Stimulated activated CD4-positive, alpha-beta T cell treated with anti-CD3 and anti-CD28 coated beads, Interleukin-1b, Interleukin-23, amount 100 ng/mL, for 24 hours (primary cell): Measurements from ENCODE around the gene ZCCHC18.
"Not testable (repeated sequence)": the region's sequence is repeated elsewhere in the genome, so short reads cannot be mapped to it uniquely, and the experiment has no call there.

Experiments
- DNase-seq, 4 experiments: peaks; one replicate each; pipeline ENCODE4 v3.0.0-alpha.2; 2020; ENCODE audit warnings: low read depth in 4 of 4, low spot score in 1 of 4

Gene ZCCHC18

DNA sequence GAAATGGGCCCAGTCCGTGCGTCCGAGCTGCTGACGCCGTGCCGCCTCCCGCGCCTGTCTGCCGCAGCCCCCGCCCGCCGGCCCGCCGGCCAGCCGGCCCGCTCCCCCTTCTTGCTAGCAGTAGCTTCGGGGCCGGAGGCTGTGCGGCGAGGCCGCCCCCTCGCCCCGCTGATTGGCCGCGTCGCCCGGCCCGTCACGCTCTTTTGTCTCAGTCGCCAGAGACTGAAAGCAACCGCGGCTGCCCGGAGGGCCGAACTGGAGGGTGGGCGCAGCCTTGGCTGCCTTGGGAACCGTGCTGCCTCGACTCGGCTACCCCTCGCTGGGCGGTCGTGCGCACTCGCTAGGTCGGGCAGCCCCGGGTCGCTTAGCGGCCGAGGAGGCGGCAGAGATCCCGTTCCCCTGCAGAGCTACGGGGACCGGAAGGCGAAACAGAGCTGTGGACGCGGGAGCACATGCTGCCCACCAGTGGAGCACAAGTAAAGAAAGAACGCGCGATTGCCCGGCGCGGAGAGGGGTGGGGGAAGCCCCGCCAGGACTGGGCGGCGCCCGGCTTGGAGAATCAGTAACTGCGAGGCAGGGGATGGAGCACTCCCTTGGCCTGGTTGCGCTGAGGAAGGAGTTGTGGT is at the start of gene ZCCHC18:
Gene ZCCHC18, plus strand, starts transcription at position 198 of the 626 bp plus-strand sequence. CDS start 1,589 bp downstream, outside the sequence.
- peak in 2 of 4 experiments; percentile 13 to 16 for DNase-seq

DNA sequence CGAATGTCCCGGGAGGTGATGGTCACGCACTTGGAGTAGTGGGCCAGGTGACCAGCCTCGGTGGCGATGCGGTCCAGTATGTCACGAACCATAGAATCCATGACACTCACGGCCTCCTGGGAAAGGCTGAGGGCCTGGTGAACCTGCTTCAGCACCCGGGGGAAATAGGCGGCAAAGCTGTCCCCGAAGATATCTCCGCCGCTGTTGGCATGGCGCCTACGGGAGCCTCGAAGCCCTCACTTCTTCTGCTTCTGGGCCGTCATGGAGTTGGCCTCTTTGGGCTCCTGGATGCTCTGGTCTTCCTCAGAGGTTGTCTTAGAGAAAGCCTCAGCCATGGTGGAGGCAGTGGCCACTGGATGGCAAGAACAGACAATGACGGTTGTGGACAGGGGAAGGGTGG is 49.7 kb upstream of the ZCCHC18 start:
- not testable (repeated sequence) for DNase-seq

DNA sequence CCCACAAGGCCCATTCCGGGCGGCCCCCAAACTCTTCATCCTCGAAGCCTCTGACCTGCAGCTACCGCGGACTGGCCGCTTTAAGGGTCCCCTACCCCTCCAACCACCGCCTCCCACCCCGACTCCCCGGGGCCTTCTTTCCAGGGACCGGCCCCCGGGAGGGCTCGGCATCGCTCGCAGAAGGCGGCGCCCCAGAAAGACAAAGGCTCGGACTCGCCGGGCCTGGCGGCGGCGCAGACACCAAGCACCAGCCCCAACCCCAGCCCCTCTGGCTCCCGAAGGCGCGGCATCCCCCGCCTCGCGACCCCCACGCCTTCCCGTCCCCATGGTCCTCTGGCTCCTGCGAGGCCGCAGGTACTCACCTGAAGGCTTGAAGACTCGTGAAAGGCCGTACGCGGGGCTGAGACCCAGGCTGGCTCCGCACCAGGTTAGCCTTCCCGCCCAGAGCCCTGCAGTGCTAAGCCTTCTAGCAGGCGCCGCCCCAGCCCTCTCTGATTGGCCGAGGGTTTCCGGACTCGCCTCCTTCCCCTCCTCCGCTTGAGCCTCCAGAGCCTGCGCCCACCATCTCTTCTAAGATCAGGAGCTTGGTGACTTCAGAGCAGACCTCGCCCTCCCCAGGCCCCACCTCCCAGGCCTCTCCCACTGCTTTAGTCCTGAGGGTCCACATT is 36.4 kb upstream of the ZCCHC18 start, which contains the start of gene TMSB15C:
Gene TMSB15C, minus strand, starts transcription at position 459 of the 668 bp plus-strand sequence.
- not testable (repeated sequence) for DNase-seq

DNA sequence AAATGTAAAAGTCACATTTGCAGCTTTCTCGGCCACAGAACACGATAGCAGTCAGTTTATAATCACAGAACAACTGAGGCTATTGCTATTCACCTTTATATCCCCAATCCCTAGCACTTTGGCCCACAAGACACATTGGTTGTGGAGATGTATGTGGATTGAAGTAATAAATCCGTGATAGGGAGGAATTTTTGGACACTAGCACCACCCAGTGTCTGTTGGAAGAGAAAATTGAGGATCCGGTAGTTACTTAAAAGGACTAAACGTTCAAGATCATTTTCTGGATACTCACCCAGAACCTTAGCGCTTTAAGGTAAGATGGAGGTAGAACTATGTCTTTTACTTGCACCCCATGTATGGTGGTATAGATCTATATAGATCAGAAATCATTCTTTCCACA is 34.5 kb upstream of the ZCCHC18 start:
- DNase-seq: not testable (repeated sequence)

DNA sequence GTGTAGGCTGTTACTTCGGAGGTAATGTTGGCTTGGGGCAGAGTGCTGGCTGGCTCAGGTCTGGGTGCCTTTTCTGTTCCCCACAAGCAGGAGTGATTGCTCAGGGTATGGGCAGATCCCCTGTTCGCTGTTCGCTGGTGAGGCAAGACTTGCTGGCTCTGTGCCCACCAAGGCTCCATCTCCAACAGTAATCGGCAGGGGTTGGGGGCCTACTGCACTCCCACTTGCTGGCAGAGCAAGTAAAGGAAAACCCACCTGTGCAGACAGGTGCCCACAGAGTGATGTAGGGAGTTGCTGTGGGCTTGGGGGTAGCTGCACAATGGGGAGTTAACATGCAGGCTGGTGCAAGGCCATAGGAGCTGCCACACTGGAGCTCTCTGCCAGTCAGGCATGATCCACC is 28.3 kb upstream of the ZCCHC18 start:
- DNase-seq: no peak

DNA sequence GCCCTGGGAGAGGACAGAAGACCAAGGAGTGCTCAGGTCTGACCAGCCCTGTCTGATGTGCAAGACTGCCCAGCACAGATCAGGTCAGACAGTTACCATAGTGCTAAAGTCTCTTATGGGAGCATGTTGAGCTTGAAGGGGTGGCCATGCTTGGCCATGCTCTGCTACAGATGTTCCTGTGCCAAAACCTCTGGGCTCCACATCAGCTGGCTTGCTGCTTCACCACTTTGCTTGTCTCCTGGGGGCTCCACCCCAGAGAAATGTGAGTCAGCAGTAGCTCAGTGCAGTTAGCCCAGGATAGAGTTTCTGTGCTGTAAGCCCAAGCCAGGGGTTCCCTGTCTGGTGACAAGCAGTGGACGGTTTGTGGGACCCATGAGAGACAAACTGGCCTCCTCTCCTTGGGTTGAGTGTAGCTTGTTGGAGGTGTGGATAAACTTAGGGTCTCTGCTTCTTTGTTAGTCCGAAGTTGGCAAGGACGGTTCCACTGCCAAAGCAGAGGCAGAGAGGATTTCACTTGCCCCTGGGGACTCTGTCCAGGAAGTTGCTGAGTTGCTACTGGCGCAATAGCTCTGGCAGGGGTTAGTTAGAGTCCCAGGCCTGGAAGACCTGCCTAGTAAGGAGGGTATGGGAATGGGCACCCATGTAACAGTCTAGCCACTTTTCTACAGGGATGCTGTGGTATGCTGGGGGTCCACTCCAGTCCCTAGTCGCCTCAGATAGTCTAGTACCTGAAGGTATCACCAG is 27.6 kb upstream of the ZCCHC18 start:
- DNase-seq: no peak

DNA sequence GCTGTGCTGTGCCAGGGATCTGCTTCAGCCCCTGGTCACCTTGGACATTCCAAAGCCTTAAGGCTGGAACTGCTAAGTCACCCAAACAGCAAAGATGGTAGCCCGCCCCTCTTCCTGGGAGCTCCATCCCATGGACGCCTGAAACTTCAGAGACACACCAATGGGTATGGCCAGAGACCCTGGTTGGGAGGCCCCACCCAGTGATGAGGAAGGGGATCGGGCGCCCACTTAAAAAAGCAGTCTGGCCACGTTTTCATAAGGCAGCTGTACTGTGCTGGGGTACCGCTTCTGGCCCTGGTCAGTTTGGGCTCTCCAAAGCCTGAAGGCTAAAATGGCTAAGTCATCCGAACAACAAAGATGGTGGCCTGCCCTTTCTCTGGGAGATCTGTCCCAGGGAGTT is 26.8 kb upstream of the ZCCHC18 start:
- no peak for DNase-seq

DNA sequence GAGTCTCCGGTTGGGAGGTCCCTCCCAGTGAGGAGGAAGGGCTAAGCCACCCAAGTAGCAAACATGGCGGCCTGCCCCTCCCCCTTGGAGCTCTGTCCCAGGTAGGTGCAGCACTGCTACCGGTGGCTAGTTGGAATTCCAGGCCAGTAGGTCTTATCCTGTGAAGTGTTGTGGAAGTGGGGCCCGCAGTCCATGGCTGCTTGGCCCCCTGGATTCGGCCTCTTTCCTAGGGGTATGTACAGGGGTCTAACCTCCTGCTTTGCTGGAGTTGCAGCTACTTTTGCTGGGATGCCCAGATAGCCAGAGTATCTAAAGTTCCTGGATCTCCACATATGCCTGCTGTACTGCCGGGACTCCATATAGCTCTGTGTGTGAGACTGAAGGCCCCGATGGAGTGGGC is 26.4 kb upstream of the ZCCHC18 start:
- DNase-seq: no peak

DNA sequence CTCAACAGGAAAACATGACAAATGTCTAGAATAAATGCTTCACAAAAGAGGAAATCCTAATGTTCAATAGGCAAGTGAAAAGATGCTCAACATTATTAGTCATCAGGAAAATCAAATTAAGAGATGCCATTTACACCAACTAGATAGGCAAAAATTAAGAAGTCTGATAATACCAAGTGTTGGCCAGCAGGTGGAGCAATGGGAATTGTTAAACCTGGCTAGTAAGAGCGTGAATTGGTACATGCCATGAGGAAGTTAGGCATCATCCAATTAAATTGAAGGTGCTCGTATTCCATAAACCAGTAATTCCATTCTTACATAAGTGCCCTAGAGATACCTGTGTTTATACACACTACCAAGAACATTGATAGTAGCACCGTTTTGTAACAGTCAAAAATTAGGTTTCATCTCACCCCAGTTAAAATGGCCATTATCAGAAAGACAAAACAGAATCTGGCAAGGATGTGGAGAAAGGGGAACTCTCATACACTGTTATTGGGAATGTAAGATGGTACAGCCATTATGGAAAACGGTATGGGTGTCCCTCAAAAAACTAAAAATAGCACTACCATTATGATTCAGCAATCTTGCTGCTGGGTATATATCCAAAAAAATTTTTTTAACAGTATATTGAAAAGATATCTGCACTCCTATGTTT is 14.0 kb upstream of the ZCCHC18 start:
- peak in 1 of 4 experiments; percentile 25 for DNase-seq

DNA sequence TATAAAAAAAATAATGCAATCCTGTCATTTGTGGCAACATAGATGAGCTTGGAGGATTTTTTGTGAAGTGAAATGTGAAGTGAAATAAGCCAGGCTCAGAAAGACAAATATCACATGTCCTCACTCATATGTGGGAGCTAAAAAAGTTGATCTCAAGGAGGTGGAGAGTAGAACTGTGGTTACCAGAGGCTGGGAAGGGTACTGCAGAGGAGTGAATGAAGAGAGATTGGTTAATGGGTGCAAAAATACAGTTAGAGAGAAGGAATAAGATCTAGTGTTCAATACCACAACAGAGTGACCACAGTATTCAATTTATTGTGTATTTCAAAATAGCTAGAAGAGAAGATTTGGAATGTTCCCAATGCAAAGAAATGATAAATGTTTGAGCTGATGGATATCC is 13.4 kb upstream of the ZCCHC18 start:
- no peak for DNase-seq

DNA sequence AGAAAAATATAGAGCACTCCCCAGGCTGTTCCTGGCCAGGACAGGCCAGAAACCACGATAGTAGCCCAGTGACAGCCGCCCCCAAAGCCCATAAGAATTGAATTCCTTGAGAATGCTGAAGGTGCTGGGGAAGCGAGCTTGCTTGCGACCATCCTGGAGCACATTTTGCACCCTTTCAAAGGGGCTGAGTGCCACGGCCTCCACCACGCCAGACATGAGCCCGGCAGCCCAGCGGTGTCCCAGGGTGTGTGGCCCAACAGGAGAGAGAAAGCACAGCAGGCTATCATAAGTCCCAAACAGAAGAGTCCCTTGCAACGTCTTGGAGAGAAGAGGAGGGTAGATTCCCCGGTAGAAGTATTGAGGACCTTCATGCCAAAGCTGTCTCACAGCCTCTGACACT is 7.6 kb upstream of the ZCCHC18 start:
- no peak for DNase-seq

DNA sequence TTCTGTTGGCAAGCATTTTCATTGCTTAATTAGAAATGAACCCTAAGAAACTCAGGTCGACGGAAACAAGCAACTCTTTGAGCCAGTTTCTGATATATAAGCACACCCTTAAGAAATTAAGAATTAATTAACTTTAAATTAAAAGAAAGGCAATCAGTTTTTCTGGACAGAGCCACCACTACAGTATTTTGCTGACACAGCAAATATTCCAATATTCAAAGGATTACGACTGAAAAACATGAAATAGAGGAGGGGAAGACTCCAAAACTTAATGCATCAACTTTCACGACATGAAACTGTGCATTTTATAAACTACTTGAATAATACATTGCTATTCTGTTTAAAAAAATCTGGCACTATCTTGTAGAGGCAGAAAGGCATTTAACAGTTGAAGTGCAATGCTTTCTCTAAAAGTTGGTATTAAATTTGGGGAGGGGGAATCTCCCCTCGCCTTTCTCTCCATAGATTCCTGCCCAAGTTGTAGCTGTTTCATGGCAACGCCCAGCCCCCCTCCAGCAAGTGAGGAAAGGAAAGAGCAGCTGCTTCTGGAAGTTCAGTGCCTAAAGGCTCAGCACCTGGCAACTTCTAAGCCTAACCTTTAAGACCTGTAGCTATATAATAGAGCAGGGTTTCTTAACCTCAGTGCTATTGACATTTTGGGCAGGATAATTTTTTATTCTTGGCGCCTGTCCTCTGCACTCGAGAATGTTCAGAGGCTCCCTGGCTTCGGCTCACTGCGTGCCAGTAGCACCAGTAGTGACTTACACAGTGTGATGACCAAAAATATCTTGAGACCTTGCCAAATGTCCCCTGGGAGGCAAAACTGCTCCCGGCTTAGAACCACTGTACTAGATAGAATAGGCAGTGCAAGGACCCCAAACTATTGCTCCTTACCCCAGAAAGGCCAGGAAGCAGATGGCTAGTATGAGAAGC is 6.7 kb upstream of the ZCCHC18 start:
- no peak for DNase-seq

DNA sequence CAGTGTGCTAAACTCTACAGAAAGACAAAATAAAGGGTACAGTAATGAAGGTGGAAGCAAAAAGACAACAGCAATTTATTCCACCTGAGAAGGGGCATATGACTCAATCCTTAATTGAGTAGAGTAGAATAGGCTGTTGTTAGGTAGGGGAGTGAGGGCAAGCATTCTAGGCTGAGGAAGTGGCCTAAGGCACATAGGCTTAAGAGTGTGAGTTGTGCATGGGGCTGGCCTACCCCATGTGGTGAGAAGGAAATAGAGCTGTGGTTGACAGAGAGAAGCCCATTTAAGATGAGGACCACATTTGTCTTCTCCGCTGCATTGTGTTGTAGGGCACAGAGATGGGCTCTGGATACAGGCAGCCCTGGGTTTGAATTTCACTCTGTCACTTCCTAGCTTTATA is 3.4 kb upstream of the ZCCHC18 start:
- DNase-seq: no peak

DNA sequence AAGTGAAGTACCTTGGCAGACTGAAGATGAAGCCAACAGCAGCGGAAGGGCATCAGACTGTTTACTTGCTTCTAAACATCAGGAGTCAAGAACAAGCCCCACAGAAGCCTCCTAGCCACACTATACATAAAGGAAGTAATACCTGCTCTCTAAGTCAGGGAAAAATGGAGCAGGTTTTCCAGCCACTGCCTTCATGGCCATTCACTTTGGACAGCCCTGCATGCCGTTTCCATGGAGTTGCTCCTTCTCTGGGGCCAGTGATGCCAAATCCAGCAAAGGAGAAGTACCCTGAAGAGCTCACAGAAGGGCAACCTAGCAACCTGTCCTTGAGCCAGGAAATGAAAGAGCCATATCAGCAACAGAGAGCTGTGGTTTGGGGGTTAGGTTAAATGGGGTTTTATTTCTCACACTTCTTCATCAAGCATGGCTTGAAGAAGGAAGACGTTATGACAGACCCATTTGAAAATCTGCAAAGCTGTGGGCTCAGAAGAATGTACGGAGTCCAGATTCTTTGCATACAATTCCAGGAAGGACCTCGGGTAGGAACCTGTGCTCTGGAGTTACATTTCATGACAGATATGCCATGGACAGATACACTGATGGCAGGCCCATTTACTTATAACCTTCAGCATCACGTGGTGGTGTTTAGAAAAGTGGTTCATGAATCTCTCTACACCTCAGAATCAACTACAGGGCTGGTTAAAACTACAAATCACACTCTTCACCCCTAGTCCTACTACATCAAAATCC is 1.7 kb upstream of the ZCCHC18 start:
- not testable (repeated sequence) for DNase-seq

DNA sequence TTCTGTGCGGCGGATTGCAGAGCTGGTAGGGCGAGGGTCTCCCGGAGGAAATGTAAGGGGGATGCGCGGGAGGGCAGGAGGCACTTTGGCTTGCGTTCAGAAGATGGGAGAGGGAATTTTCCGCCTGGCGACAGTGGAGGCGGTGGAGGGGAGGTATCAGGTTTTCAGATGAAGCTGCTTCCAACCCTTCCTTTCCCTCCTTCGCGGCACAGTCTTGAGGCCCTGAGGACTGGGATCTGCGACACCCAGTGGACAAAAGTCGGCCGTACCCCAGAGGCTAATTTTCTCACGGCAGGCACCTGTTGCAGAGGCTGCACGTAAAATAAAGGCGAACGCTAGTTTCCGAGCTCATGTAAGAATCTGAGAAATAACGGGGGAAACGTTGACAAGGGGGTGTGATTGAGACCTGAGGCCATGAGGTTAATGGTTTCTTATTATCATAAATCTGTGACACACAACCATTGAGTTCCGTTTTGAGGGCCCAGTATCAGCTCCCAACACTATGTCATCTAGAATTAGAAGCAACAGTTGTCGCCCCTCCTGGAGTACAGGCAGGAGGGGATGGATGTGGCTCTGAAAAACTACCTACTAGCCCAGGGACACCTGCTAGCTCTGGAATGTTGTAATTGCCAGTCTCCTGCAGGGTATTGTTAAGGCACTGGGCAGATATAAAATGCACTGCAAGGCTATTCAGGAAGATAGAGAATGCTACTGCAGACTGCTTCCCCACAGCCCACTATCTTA is 1.1 kb downstream of the ZCCHC18 start:
- peak in 3 of 4 experiments; percentile 11 to 33 (median 15) for DNase-seq

DNA sequence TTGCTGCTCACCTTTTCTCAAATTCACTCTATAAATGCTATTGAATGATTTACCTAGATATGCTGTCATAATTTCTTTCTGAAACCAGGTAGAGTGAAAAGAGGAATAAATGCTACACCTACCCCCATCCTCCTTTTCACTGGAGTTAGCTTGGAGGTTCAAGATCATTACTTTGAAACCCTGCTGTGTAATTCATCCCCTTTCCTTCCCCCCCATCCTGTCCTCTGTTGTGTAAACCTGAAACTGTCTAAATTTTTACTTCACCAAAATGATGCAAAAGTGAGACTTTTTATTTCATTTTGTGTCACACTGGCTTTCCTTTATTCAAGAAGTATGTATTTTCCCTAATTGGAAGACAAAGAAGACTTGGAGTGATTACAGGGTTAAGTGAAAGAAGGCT is 5.4 kb downstream of the ZCCHC18 start:
- DNase-seq: no peak

DNA sequence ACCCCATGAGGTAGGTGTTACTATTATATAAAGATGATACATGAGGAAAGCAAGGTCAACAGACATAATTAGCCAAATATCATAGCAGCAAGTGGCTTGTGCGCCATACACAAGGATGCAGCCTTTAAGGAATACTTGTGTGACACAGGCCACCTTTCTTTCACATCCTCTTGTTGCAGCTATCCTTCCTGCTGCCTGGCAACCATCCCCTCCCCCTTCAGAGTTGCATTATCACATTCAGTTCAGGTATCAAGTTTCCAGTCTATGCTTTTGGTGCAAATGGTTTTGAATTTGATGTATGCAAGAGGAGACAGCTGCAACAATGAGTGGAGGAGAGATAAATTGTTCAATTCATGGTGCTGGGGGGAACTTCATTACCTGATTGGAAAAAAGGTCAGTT is 6.4 kb downstream of the ZCCHC18 start:
- DNase-seq: no peak

DNA sequence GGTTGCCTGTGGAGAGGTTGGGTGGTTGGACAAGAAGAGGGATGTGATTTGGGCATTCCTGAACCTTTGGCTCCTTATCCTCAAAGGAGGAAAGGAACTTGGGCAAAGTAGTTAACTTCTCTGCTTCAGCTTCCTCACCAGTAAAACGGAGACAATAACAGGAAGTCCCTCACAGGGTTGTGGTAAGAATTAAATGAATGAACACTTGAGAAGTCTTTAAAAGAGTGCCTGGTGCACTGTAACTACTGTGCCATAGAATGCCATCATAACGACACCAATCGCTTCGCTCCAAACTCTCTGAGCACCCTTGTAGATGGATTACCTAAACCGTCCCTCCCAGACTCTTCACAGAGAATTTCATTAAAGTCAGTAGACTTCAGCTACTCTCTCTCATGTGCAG is 10.5 kb downstream of the ZCCHC18 start:
- DNase-seq: no peak

DNA sequence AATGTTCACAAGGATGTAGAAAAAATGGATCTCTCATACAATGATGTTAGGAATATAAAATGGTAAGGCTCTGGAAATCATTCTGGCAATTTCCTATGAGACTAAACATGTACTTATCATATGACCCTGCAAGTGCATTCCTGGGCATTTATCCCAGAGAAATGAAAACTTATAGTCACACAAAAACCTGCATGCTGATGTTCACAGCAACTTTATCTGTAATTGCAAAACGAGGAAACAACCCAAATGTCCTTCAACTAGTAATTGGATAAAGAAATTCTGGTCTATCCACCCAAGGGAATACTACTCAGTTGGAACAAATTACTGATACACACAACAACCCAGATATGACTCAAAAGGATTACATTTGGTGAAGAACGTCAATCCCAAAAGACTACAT is 14.5 kb downstream of the ZCCHC18 start:
- DNase-seq: no peak
